A549 (cell line): ENCODE results near the gene SEMA6B.

Experiments
- CEBPB ChIP-seq, 2 experiments: fragments of >200 bp in 1 of 2; sonication (Bioruptor Twin) in 1 of 2; formaldehyde crosslinking in 1 of 2; IDR thresholded peaks; 2 replicates each; pipeline ENCODE4 v1.6.1; 2012 to 2016
- CTCF ChIP-seq: fragments of >200 bp; sonication (Bioruptor Twin); formaldehyde crosslinking; IDR thresholded peaks from 3 replicates; pipeline ENCODE4 v1.5.1; 2016
- JUN ChIP-seq, 2 experiments: fragments of >200 bp; sonication (Bioruptor Twin); formaldehyde crosslinking; IDR thresholded peaks; 2 replicates in 1 of 2; 3 replicates in 1 of 2; pipeline ENCODE4 v1.6.1; 2016 to 2017
- MAX ChIP-seq: IDR thresholded peaks from 2 replicates; pipeline ENCODE4 v1.6.1; 2012
- POLR2AphosphoS2 ChIP-seq: conservative IDR thresholded peaks from 2 replicates; pipeline ENCODE4 v1.6.1; 2012; ENCODE audit warnings: low read length, improper control_type of control experiment, inconsistent platforms
- RFX5 ChIP-seq: fragments of 450-650 bp; IDR thresholded peaks from 2 replicates; pipeline ENCODE4 v1.7.1; 2014; ENCODE audit warnings: antibody characterized with exemption, mild to moderate bottlenecking, moderate library complexity
- SMC3 ChIP-seq: fragments of >200 bp; sonication (Bioruptor Twin); formaldehyde crosslinking; IDR thresholded peaks from 3 replicates; pipeline ENCODE4 v1.6.1; 2018; ENCODE audit warnings: inconsistent platforms
- USF2 ChIP-seq: fragments of 450-650 bp; IDR thresholded peaks from 2 replicates; pipeline ENCODE4 v1.6.1; 2014; ENCODE audit warnings: antibody characterized with exemption

- TF ChIP-seq POLR2AphosphoS2 (no peak), USF2 (no peak), CTCF (no peak), SMC3 (no peak), RFX5 (no peak), JUN (IDR thresholded peaks at IDR 0.05) (no peak), CEBPB (IDR thresholded peaks at IDR 0.05) (no peak), MAX (no peak)
Measured at GRCh38 chr19:4529924-4530522, 29.5 kb downstream of the SEMA6B start.
